DMS114 treated with DMSO at 0.1 percent for 48 hours (cell line): ENCODE measurements around the gene CACNG4.

Experiments used
- DNase-seq: peaks from one replicate; lab custom pipeline; 2025; ENCODE audit not compliant: unreplicated experiment; lab: John Stamatoyannopoulos, UW

CACNG4 gene

GRCh38 chr17:67015001-67015400 is 50.5 kb downstream of the CACNG4 start:
- no peak for DNase-seq

- DNase-seq = no peak
Measured at GRCh38 chr17:67016039-67016762, 51.7 kb downstream of the CACNG4 start.

GRCh38 chr17:67017910-67018309 is 53.4 kb downstream of the CACNG4 start:
- no peak for DNase-seq

GRCh38 chr17:67018471-67019434 is 54.2 kb downstream of the CACNG4 start:
- no peak for DNase-seq

GRCh38 chr17:67019809-67020208 is 55.3 kb downstream of the CACNG4 start:
- no peak for DNase-seq

- no peak for DNase-seq
Measured at GRCh38 chr17:67020293-67020766, 55.8 kb downstream of the CACNG4 start.

- no peak for DNase-seq
Measured at GRCh38 chr17:67021196-67021595, 56.7 kb downstream of the CACNG4 start.

GRCh38 chr17:67021743-67022450 is 57.4 kb downstream of the CACNG4 start:
- DNase-seq = no peak

- no peak for DNase-seq
Measured at GRCh38 chr17:67022451-67022810, 57.9 kb downstream of the CACNG4 start.

- DNase-seq = no peak
Measured at GRCh38 chr17:67024736-67025135, 60.2 kb downstream of the CACNG4 start.

GRCh38 chr17:67025216-67025792 is 60.8 kb downstream of the CACNG4 start:
- no peak for DNase-seq

GRCh38 chr17:67026341-67026740 is 61.8 kb downstream of the CACNG4 start:
- no peak for DNase-seq

- no peak for DNase-seq
Measured at GRCh38 chr17:67027031-67027628, 62.6 kb downstream of the CACNG4 start.

GRCh38 chr17:67030641-67031040 is 66.1 kb downstream of the CACNG4 start:
- DNase-seq = no peak

- no peak for DNase-seq
Measured at GRCh38 chr17:67032382-67032781, 67.9 kb downstream of the CACNG4 start.

- DNase-seq = no peak
Measured at GRCh38 chr17:67032985-67033384, 68.5 kb downstream of the CACNG4 start.

- no peak for DNase-seq
Measured at GRCh38 chr17:67033613-67034012, 69.1 kb downstream of the CACNG4 start.

GRCh38 chr17:67035131-67036083 is 70.9 kb downstream of the CACNG4 start:
- DNase-seq = no peak

GRCh38 chr17:67038861-67039365 is 74.4 kb downstream of the CACNG4 start:
- no peak for DNase-seq
